Mucosa of gallbladder (tissue), 1 donor: ENCODE measurements around the gene SRP68. TPM values are rescaled to one million over a fixed set of nuclear protein-coding genes. Genes with fewer than 3 reads are reported as not detected.

Experiments used
- DNase-seq: peaks from one replicate; pipeline ENCODE4 v3.0.0-alpha.2; 2020; ENCODE audit warnings: low spot score
- total RNA-seq: library from RNA; stranded (reverse); gene quantifications from one replicate; pipeline ENCODE4 v1.2.1, GENCODE V29; 2021
- donor health status: DM: no; HTN: no; CAD: no.

Gene SRP68
- total RNA-seq, 1 donor from 2014 or later: 69.8 TPM

- DNase-seq: no peak
These were observed 54.0 kb downstream of the SRP68 start for GRCh38 chr17:76018340-76018680.

DNA sequence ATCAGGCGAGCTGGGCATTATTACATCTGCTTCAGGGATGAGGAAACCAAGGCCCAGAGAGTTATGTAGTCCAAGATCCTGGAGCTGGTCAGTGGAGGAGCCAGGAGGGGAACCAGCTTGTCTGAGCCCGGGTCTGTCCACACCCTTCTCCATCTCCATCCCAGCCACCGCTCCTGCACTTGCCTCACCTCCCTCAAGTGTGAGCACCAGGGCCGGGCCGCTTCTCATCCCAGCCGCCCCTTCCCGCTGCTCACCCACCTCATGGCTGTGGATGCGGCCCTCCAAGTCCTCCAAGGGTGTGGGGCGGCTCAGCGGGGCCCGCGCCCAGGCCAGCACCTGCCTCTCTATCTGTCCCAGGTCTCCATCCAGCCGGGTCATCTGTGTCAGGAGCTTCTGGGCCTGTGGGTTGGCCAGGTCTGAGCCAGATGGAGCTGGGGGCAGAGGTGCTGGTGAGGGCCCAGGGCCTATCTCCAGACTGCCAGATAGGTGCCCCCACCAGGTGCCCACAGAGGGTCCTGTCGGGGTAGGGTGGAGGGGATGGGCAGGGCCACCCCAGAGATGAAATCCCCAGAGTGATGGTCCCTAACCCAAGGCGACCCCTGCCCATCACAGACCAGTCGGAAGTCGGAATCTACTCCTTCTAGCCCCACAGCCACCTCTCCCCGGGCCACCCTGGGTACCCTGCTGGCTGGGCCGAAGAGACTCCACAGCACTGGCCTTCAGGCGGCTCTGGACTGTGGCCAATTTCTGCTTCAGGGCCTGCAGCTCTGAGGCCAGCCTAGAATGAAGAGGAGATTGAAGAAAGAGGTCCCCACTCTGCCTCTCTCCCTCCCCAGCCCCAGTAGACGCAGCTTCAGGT, 54.6 kb downstream of the SRP68 start:
- DNase-seq: no peak

DNA sequence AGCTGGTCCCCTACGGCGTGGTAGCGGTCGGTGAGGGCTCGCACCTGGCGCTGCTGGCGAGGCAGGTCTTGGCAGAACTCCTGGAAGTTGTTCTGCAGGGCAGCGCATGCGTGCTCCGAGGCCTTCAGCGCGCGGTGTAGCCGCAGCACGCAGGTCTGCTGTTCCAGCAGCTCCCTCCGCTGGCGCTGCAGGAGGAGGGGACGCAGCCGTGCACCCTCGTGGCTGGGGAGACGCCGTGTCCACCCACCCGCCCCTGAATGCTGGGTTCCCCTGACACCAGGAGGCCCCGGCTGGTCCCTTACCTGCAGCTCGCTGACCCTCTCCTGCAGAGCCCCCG, 57.4 kb downstream of the SRP68 start:
- no peak for DNase-seq

GRCh38 chr17:76014100-76014924, 58.0 kb downstream of the SRP68 start:
- DNase-seq: peak; percentile 64

DNA sequence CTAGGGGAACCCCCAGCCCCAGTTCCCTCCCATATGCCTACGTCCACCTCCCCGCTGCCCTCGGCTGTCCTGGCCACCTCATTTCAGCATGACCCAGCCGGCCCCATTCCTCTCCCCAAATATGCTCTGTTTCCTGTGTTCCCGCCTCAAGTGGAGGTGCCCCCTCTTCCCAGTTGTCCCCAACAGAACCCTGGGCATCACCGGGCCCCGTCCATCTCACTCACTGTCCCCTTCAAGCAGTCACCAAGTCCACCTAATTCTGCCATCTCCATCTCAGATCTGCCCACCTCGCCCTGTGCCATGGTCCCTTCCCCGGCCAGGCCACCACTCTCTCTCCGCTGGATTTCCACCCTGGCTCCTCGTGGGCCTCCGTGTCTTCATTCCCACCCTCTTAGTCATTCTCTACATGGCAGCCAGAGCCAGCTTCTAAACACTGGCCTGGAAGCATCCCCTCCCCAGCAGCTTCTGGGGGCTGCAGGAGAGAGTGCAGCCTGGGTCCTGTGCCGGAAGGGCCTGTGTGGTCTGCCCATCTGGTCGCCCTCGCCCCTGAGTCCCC, 58.9 kb downstream of the SRP68 start:
- no peak for DNase-seq

DNA sequence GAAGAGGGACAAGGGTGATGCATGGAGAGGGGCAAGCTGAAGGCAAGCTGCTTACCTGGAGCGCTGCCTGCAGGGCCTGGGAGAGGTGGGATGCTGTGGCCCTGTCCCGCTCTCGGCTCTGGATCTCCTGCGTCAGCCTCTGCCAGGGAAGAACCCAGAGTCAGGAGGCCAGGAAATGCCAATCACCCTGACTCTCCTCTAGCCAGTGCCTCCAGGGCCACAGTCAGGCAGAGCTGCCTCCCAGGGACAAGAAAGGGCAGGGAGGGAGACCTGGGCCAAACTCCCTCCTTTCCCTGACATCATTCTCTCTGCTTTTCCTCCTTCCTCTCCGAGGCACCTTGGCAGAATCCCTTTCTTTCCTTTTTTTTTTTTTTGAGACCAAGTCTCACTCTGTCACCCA, 60.4 kb downstream of the SRP68 start:
- no peak for DNase-seq

- DNase-seq: no peak
These were observed 62.2 kb downstream of the SRP68 start for GRCh38 chr17:76009969-76010661.

- DNase-seq: no peak
These were observed 62.9 kb downstream of the SRP68 start for GRCh38 chr17:76009447-76009846.

DNA sequence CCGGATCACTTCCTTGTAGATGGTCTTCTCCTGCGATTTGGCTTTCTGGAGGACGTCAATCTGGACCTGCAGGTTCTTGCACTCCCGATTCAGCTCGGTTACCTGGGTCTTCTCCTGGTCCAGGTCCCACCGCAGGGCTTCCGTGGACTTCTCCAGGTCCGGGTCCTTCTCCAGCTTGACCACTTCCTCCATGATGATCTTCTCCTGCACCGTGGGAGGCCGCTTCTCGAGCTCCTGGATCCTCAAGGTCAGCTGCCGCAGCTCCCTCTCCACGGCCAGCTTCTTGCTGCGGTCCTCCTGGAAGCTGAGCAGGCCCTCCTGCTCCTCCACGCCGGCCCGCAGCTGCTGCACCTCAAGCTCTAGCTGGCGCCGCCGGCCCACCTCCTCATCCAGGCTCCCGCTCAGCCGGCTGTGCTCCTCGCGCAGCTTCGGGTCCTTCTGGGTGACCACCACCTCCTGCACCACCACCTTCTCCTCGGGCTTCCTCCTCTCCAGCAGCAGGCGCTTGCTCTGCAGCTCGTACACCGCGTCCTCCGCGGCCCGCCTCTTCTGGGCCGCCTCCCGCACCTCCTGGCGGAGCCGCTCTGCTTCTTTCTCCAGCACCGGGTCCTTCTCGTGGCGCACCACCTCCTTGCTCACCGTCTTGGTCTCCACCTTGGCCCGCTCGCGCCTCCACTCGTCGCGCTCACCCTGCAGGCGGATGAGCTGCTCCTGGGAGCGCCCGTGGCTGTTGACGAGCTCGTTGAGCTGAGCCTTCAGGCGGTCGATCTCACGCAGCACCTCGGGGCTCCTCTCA, 63.5 kb downstream of the SRP68 start:
- no peak for DNase-seq

DNA sequence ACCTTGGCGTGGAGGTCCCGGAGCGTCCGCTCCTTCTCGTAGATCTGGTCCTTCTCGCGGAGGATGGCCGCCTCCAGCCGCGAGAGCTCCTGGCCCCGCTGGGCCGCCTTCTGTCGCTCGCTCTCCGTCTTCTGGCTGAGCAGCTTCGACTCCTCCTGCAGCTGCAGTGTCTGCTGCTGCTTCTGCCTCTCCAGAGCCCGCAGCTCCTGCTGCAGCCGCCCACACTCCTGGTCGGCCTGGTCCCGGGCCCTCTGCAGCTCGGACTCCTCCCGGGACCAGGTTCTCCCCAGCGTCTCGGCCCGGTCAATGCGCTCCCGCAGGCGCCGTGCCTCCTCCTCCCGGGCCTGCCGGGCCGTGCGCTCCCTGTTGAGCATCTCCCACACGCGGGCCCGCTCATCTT, 64.1 kb downstream of the SRP68 start:
- no peak for DNase-seq

DNA sequence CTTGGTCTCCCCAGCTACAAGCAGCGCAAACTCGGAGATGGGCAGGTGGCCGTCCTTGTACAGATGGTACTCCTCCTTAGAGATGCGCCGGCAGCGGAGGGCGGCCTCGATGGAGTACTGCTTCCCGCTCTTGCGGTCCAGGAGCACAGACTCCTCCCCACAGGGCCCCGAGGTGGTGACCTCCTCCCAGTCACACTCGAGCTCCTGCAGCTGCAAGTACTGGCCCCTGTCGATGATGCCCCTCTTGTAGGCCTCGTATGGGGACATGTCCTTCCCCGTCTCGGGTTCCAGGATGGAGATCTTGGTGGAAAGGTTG, 64.5 kb downstream of the SRP68 start:
- no peak for DNase-seq

GRCh38 chr17:76007131-76007849, 65.0 kb downstream of the SRP68 start:
- DNase-seq: no peak

GRCh38 chr17:76005263-76006149, 66.8 kb downstream of the SRP68 start:
- DNase-seq: peak; percentile 78

GRCh38 chr17:76004750-76005262, 67.5 kb downstream of the SRP68 start:
- no peak for DNase-seq

- no peak for DNase-seq
These were observed 68.4 kb downstream of the SRP68 start for GRCh38 chr17:76003915-76004314.

DNA sequence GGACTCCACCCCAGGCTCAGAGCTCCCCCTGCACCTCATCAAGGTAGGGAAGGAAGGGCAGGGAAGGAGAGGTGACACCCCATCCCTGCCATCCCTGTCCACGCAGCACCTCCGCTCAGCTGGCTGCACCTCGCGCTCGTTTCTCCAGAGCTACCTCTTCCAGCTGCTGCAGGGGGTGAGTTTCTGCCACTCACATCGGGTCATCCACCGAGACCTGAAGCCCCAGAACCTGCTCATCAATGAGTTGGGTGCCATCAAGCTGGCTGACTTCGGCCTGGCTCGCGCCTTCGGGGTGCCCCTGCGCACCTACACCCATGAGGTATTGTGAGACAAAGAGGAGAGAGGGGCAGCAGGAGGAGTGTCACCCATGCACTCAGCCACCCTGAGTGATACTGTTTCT, 70.2 kb downstream of the SRP68 start:
- no peak for DNase-seq

DNA sequence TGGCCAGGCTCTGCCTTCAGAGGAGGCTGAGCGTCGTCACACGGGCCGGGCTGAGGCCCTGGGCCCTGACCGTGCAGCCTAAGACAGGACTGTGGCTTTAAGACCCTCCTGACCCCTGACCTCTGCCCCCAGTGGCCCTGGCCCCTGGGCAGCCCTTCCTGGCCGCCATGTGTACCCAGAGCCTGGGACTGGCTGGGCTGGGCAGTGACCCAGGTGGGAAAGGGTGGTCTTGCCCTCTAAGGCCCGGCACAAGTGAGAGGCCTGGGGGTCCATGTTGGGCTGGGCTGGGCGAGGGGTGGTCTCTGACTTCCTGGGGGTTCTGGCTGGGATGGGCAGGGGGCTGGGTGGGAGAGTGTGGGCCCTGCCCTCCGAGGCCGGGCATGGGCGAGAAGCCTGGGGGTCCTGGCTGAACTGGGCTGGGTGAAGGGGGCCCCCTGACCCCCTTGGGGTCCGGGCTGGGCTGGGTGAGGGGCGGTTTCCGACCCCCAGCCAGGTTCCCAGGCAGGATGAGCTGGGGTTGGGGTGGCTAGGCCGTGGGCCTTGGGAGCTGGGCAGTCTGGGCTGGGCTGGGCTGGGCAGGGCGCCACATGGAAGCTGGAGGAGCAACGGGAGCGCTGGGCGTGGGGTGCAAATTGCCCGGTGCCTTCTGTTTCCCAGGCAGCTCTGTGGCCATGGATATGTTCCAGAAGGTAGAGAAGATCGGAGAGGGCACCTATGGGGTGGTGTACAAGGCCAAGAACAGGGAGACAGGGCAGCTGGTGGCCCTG, 71.4 kb downstream of the SRP68 start, which contains the start of gene CDK3:
TSS of gene CDK3 (plus strand) at position 101 of the 767 bp plus-strand sequence. CDS start at position 672, 571 bp downstream.
- no peak for DNase-seq

DNA sequence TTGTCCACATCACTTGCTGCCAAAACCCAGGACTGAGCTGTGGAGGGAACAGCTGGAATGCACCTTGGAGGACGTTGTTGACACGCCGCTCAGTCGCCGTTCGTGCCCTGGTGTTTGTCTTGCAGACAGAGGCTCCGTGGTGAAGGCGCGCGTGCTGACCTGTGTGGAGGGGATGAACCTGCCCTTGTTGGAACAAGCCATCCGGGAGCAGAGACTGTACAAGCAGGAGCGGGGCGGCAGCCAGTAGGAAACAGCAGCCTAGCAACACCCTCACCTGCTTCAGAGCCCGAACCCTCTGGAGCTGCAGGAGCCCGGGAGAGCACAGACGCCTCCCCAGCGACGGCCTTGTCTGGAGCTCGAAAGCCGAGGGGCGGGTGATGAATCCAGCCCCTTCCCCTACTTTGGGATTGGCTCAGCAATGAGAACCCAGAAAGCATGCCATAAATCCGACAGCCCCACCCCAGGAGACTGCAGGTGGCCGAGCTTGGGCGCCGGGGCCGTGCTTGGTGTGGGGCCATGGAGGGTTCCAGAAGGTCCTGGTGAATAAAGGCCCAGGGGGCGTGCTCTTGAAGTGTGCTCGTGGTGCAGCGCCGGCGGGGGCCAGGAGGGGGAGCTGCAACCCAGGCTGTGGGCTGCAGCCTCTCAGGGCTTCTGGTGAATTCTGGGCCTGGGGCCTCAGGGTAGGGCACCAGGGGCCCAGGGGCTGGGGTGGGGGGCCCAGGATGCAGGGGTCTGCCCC, 72.1 kb downstream of the SRP68 start:
- no peak for DNase-seq
